SK-N-SH treated with all-trans-retinoic acid at 6 μM for 48 hours (cell line): ENCODE measurements around the gene ADAMTS17.

Source experiments
- ARNTL ChIP-seq: fragments of 450-650 bp; formaldehyde crosslinking; IDR thresholded peaks from 2 replicates; pipeline ENCODE4 v1.5.0; 2020; ENCODE audit warnings: low read depth, mild to moderate bottlenecking, moderate library complexity, borderline replicate concordance
- CREB5 ChIP-seq: fragments of 250-450 bp; sonication (Bioruptor Pico); IDR thresholded peaks from 2 replicates; pipeline ENCODE4 v1.5.1; 2020; ENCODE audit warnings: low read depth, mild to moderate bottlenecking, moderate library complexity
- ISL1 ChIP-seq: fragments of 250-450 bp; sonication (Bioruptor Pico); IDR thresholded peaks from 2 replicates; pipeline ENCODE4 v2.1.2; 2022; ENCODE audit warnings: mild to moderate bottlenecking, moderate library complexity
- POU6F1 ChIP-seq: fragments of 250-450 bp; sonication (Bioruptor Pico); IDR thresholded peaks from 2 replicates; pipeline ENCODE4 v1.8.0; 2021; ENCODE audit warnings: low read depth, mild to moderate bottlenecking, moderate library complexity, borderline replicate concordance
- TOX ChIP-seq: fragments of 250-450 bp; sonication (Bioruptor Pico); IDR thresholded peaks from 2 replicates; pipeline ENCODE4 v1.8.0; 2021; ENCODE audit warnings: mild to moderate bottlenecking, moderate library complexity, borderline replicate concordance
- ZC3H10 ChIP-seq: fragments of 250-450 bp; sonication (Bioruptor Pico); IDR thresholded peaks from 2 replicates; pipeline ENCODE4 v1.5.1; 2021; ENCODE audit warnings: mild to moderate bottlenecking, moderate library complexity
- ZFP3 ChIP-seq: fragments of 250-450 bp; sonication (Bioruptor Pico); IDR thresholded peaks from 2 replicates; pipeline ENCODE4 v1.5.0; 2020; ENCODE audit warnings: mild to moderate bottlenecking, moderate library complexity
- ZFP30 ChIP-seq: fragments of 450-650 bp; formaldehyde crosslinking; IDR thresholded peaks from 2 replicates; pipeline ENCODE4 v1.5.0; 2022; ENCODE audit warnings: mild to moderate bottlenecking, moderate library complexity
- ZNF8 ChIP-seq: fragments of 450-650 bp; formaldehyde crosslinking; IDR thresholded peaks from 2 replicates; pipeline ENCODE4 v1.5.0; 2020; ENCODE audit warnings: mild to moderate bottlenecking, moderate library complexity
- TF ChIP-seq, protein P1 (sequence below): fragments of 250-450 bp; sonication (Bioruptor Pico); IDR thresholded peaks from 2 replicates; pipeline ENCODE4 v1.5.1; 2021; ENCODE audit warnings: mild to moderate bottlenecking, moderate library complexity
- TF ChIP-seq, protein P2 (sequence below): fragments of 250-450 bp; sonication (Bioruptor Pico); IDR thresholded peaks from 2 replicates; pipeline ENCODE4 v1.5.0; 2020; ENCODE audit warnings: mild to moderate bottlenecking, moderate library complexity

DNA sequence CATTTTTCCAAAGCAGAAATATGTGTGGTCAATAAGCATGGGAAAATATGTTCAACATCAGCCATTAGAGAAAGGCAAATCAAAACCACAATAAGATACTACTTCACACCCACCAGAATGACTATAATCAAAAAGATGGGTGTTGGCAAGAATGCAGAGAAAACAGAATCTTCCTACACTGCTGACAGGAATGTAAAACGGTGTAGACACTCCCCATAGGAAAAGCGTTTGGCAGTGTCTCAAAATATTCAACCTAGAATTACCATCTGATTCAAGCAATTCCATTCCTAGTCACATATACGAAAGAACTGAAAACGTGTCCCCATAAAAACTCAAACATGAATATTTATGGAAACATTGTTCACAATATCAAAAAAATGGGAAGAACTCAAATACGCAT lies 123.3 kb downstream of the ADAMTS17 start:
- no peak for TF ChIP-seq ZNF8
- TF ChIP-seq ZFP30: no peak
- TF ChIP-seq ISL1 (CRISPR knock-in tag): no peak
- TF ChIP-seq CREB5 (CRISPR knock-in tag): no peak
- no peak for TF ChIP-seq TOX (CRISPR knock-in tag)
- TF ChIP-seq, protein P1, sequence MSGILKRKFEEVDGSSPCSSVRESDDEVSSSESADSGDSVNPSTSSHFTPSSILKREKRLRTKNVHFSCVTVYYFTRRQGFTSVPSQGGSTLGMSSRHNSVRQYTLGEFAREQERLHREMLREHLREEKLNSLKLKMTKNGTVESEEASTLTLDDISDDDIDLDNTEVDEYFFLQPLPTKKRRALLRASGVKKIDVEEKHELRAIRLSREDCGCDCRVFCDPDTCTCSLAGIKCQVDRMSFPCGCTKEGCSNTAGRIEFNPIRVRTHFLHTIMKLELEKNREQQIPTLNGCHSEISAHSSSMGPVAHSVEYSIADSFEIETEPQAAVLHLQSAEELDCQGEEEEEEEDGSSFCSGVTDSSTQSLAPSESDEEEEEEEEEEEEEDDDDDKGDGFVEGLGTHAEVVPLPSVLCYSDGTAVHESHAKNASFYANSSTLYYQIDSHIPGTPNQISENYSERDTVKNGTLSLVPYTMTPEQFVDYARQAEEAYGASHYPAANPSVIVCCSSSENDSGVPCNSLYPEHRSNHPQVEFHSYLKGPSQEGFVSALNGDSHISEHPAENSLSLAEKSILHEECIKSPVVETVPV (CRISPR knock-in tag): no peak
- TF ChIP-seq POU6F1: no peak
- TF ChIP-seq, protein P2, sequence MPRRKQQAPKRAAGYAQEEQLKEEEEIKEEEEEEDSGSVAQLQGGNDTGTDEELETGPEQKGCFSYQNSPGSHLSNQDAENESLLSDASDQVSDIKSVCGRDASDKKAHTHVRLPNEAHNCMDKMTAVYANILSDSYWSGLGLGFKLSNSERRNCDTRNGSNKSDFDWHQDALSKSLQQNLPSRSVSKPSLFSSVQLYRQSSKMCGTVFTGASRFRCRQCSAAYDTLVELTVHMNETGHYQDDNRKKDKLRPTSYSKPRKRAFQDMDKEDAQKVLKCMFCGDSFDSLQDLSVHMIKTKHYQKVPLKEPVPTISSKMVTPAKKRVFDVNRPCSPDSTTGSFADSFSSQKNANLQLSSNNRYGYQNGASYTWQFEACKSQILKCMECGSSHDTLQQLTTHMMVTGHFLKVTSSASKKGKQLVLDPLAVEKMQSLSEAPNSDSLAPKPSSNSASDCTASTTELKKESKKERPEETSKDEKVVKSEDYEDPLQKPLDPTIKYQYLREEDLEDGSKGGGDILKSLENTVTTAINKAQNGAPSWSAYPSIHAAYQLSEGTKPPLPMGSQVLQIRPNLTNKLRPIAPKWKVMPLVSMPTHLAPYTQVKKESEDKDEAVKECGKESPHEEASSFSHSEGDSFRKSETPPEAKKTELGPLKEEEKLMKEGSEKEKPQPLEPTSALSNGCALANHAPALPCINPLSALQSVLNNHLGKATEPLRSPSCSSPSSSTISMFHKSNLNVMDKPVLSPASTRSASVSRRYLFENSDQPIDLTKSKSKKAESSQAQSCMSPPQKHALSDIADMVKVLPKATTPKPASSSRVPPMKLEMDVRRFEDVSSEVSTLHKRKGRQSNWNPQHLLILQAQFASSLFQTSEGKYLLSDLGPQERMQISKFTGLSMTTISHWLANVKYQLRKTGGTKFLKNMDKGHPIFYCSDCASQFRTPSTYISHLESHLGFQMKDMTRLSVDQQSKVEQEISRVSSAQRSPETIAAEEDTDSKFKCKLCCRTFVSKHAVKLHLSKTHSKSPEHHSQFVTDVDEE (CRISPR knock-in tag): no peak
- no peak for TF ChIP-seq ARNTL (CRISPR knock-in tag)
- TF ChIP-seq ZFP3 (CRISPR knock-in tag): no peak
- TF ChIP-seq ZC3H10 (CRISPR knock-in tag): no peak
